ENCODE measurements around the gene RASSF5.

DNA sequence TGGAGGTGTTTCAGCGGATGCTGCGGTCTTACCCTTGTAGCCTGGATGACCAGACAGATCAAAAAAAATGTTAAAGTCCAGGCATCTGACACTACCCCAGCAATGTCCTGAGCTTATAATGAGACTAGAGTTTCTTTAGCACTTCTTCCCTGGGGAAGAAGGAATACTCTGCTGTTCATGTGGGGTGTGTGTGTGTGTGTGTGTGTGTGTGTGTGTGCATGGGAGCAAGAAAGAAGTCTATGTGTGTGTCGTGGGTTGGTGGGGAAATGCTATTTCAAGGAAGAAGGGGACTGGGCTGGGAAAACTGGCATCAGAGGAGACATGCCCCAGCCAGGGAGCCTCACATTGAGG lies 3.0 kb upstream of the RASSF5 start:
- TF ChIP-seq CHD2 (IDR thresholded peaks at IDR 0.05; ENCODE audit: low read length, partially characterized antibody) (no peak), POLR2A (IDR thresholded peaks at IDR 0.05; ENCODE audit: low read length) (no peak), RAD21 (conservative IDR thresholded peaks at IDR 0.05 in 1 of 2, IDR thresholded peaks at IDR 0.05 in 1 of 2) (no peak), MAFK (IDR thresholded peaks at IDR 0.05; ENCODE audit: partially characterized antibody) (no peak), ZFP36 (IDR thresholded peaks at IDR 0.05; ENCODE audit: borderline replicate concordance, partially characterized antibody) (no peak), ESRRA (IDR thresholded peaks at IDR 0.05; ENCODE audit: borderline replicate concordance, low read length) (no peak)
- TF ChIP-seq, protein P1, sequence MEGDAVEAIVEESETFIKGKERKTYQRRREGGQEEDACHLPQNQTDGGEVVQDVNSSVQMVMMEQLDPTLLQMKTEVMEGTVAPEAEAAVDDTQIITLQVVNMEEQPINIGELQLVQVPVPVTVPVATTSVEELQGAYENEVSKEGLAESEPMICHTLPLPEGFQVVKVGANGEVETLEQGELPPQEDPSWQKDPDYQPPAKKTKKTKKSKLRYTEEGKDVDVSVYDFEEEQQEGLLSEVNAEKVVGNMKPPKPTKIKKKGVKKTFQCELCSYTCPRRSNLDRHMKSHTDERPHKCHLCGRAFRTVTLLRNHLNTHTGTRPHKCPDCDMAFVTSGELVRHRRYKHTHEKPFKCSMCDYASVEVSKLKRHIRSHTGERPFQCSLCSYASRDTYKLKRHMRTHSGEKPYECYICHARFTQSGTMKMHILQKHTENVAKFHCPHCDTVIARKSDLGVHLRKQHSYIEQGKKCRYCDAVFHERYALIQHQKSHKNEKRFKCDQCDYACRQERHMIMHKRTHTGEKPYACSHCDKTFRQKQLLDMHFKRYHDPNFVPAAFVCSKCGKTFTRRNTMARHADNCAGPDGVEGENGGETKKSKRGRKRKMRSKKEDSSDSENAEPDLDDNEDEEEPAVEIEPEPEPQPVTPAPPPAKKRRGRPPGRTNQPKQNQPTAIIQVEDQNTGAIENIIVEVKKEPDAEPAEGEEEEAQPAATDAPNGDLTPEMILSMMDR (IDR thresholded peaks at IDR 0.05): no peak
